HUDEP-2 (cell line): Measurements from ENCODE around the gene ESRRB.

ENCODE experiments used
- DNase-seq, 76 experiments: peaks; one replicate each; lab custom pipeline; 2025; ENCODE audit not compliant: unreplicated experiment in 76 of 76; lab: John Stamatoyannopoulos, UW

Gene ESRRB

DNA sequence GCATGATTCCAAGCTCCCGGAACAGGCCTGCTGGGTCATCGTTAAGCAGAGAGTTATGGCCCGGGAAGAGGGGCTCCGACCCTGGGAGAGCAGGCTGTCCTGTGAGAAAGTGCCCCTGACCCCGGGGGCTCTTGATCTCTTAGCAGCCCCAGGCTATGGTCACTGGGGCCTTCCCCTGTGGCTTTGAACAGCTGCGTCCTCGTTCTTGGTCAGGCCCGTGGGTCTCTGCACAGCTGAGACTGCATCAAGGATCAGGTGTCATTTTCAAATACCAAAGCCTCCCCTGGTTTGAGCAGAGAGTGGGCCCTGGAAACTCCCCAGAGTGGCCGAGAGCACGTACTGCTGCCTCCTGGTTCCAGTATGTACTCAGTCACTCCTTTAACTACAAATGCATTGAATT lies 114.8 kb downstream of the ESRRB start:
- DNase-seq: no peak

DNA sequence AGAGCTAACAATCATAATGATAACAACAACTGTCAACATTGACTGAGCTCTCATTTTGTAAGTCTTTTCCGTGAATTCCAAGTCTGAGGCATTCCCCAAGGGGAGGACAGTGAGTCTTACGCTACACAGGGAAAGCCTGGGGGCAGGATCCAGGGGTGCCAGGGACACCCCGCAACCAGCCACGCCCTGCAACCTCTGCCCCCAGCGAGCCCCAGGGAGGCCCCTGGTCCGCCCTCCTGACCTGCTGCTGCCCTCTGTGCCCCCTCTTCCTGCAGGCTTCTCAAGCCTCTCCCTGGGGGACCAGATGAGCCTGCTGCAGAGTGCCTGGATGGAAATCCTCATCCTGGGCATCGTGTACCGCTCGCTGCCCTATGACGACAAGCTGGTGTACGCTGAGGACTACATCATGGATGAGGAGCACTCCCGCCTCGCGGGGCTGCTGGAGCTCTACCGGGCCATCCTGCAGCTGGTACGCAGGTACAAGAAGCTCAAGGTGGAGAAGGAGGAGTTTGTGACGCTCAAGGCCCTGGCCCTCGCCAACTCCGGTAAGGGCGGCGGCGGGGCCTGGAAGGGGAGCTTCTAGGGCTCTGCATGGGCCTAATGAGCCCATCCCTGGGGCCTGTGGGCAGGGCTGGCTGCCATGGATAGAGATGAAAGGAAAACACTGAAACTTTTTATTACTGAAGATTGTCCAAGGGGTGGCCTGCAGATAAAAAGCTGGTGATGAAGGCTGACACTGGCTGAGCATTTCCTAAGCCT lies 115.4 kb downstream of the ESRRB start:
- no peak for DNase-seq

DNA sequence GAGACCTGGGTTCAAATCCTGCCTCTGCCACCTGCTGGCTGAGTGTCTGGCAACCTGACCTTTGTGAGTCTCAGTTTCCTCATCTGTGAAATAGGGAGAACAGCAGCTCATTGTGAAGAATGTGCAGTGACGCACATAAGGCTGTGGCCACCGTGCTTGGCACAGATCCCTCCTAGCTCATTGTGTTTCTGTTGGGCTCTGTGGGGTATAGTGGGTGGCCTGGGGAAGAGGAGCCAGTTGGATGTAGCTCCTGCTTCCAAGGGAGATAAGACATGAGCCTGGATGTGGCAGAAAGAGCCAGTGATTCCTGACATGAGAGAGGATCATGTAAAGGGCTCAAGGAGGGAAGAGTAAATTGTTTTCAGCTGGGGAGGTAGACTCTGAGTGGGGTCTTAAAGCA lies 120.0 kb downstream of the ESRRB start:
- no peak for DNase-seq

DNA sequence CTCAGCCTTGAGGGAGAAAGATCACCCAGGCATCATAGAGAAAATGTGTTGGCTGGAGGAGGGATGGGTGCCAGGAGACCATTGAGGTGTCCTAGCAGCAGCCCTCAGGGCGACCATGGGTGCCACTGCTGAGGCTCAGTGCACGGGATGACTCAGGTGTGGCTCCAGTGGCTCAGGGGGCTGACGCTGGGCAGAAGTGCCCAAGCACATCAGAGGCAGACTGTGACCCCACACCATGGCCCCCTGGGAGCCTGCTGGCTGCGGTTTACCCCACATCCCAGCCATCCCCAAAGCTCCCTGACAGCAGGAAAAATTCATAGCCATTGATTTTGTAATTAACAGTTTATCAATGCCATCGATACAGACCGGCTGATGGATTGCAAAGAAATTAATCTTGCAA lies 120.7 kb downstream of the ESRRB start:
- no peak for DNase-seq

DNA sequence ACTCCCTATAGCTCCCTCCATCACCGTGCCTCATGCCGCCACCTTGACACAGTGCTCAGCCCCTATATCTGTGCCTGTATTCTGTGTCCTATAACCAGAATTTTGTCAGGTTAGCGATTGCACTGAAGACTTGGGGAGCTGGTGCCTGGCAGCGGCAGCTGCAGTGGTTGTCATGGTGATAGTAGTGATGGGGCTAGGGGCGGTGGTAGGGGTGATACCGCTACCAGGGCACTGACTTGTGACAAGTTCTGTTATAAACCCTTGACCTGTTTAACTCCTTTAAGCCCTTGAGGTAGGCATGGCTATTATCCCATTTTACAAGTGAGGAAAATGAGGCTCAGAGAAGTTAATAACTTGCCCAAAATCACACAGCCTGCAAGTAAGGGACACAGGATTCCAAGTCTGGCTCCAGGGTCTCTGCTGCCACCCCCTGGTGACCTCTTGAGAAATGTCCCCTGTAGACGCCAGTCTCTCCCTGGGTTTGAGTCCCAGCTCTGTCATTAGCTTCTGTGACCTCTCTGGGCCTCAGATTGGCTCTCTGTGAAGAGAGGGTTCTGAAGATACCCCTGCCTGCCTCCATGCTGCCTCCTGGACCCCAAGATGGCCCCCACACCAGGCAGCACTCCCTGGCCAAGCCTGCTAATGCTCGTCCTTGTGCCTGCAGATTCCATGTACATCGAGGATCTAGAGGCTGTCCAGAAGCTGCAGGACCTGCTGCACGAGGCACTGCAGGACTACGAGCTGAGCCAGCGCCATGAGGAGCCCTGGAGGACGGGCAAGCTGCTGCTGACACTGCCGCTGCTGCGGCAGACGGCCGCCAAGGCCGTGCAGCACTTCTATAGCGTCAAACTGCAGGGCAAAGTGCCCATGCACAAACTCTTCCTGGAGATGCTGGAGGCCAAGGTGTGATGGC lies 121.9 kb downstream of the ESRRB start:
- DNase-seq: no peak

DNA sequence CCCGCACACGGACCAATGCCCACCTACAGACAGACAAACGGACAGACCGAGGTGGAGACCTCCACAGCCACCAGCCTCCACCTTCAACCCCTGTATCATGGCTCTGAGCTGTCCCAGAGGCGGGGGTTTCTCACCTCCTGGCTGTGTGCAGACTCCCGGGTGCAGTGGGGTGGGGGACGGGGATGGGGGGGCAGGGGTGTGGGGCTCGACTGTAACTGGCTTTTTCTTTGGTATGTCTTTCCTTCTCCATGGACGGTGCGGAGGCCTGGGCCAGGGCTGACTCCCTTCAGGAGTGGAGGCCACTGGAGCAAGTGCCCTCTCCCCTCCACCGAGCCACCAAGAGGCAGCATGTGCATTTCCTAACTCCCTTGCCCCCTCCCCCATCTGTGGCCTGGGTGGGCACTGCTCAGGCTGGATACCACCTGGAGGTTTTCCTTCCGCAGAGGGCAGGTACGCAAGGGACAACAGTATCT lies 122.6 kb downstream of the ESRRB start:
- no peak for DNase-seq

DNA sequence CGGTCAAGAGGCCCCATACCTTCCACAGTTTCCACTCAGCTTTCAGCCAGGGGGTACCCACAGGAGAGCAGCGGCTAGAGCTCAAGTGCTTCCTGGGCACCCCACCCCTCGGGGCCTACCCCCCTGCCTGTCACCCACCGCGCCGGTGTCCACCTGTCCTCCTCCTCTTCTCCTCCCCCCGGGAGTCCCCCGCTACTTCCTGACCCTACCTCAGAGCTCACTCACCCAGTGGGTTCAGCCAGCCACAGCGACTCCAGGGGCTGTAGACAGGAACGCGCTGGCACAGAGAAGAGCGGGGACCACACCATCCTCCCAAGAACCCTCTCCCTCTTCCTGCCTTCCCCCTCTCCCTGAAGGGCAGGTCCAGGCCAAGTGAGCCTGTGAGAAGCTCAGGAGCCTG lies 123.0 kb downstream of the ESRRB start:
- no peak for DNase-seq

DNA sequence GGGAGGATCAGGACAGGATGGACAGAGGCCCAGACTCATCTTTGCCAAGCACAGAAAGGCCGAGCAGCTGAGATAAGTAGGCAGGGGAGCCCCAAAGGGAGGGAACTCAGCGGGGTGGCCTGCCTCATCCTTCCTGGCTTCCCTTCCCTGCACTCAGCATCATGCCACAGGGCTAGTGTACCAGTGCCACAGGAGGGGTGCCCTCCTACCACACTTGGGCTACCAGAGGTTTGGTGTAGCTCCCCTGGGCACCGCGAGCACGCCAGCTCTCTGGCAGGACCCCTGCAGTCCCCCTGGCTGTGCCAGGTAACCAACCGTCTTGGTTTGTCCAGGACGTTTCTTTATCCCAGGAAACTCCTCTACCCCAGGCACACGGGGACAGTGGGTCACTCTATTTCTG lies 123.5 kb downstream of the ESRRB start:
- no peak for DNase-seq

DNA sequence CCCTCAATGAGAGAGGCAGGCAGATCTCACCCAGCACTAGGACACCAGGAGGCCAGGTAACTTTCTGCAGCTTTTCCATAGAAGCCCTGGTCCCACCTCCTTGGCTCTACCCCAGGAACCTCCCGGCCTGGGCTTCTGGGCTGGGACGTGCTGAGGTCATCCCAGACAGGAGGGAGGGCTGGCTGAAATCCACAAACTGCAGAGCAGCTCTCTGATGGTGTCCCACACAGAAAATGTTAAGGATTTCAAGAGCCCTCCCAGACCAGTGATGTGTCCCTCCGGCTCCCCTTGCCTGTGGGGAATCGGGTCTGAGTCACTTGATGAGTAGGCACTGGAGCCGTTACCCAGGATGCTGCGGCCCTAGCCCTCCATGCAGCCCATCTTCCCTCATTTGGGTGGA lies 124.1 kb downstream of the ESRRB start:
- DNase-seq: no peak

DNA sequence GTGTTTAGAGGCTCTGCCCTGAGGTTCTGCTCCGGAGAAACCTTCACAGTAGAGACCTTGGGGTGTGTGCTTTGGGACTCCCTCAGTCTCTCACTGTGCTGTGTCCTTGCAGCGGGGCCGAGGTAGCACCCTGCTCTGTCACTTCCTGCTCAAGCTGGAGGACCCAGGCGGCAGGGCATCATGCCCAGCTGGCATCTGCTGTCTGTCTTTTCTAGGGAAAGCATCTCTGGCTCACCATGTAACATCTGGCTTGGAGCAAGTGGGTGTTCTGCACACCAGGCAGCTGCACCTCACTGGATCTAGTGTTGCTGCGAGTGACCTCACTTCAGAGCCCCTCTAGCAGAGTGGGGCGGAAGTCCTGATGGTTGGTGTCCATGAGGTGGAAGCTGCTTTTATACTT lies 124.5 kb downstream of the ESRRB start:
- no peak for DNase-seq

DNA sequence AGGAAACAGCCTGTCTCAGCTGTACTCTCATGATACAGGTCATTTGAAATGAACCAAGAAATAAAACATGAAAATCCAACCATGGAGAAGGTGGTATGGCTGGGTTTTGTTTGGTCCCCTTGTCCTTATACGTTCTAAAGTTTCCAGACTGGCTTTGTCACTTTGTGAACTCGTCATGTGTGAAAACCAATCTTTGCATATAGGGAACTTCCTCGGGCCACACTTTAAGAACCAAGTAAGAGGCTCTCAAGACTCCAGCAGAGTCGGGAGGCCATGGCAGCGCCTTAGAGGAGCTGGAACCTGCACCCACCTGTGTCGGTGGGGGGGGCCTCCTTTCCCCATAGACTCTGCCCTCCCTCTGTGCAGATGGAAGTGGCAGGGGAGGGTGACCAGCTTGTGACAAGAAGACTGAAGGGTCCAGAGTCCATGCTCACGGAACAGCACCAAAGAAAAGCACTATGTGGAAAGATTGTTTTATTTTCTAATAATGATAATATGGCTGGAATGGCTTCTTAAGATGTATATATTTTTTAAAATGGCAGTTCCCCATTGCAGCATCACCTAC lies 125.3 kb downstream of the ESRRB start:
- no peak for DNase-seq

DNA sequence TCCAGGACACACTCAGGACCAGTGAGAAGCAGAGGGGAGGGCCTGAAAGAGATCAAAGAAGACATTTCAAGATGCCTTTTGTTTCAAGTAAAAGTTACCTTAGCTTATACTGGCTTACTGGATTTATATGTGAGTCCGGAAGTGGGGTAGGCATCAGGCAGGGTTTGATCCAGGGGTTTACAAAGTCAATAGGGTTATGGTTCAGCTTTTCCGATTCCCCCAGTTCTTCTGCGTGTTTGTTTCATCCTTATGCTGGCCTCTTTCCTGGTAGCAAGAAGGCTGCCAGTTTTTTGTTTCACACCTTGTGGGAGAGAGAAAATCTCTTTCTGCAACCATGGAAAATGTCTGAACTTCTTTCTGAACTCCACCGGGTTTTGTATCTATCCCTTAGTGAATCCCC lies 126.3 kb downstream of the ESRRB start:
- DNase-seq: no peak

DNA sequence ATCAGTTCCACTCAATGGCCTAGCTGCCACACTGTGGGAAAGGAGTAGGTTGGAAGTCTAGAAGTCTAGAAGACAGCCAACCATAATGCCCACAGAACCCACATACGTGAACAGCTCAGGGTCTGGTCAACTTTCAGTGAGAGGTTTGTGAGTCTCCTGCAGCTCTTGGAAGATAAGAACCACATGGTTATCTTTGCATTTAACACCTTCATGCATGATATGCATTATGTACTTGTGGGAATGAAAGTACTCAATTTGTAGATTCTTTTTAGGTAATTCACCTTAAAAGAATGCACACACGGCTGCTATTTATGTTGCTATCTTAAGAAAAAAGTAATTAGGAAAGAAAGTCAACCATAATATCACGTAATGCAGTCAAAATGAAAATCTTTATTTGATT lies 126.7 kb downstream of the ESRRB start:
- DNase-seq: no peak

DNA sequence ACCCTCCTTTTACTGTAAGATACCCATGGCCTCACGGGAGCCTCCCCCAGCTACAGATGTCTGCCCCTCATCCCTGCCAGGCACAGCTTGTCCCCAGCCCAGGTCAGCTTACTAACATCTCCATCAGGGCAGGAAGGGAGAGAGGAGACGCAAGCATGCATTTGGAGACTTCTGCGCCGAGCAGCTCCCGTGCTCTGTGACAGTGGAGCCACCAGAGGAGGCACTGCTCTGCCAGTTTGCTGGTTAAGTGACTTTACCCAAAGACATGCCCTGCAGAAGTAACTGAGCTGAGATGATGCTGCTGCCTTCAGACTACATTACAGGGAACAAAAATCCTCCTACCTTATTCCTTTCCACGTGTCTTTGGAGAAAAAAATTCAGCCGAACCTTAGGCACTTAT lies 133.4 kb downstream of the ESRRB start:
- no peak for DNase-seq

DNA sequence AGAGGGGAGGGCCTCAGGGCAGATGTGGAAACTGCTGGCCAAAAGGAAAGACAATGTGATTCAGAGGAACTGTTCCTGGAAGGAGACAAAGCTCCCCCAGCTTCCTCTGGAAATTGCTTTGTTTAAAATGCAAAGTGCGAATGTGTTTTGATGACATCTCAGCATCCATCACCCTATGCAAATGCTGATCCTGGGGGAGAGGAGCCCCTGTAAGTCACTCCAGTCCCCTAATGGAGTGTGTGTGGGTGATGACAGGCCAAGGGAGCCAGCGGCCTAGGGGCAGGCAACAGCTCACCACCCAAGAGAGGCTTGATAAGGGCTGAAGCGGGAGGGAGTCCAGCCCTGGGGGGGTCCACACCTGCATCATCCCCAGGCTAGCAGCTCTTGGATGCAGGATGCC lies 134.2 kb downstream of the ESRRB start:
- DNase-seq: no peak

DNA sequence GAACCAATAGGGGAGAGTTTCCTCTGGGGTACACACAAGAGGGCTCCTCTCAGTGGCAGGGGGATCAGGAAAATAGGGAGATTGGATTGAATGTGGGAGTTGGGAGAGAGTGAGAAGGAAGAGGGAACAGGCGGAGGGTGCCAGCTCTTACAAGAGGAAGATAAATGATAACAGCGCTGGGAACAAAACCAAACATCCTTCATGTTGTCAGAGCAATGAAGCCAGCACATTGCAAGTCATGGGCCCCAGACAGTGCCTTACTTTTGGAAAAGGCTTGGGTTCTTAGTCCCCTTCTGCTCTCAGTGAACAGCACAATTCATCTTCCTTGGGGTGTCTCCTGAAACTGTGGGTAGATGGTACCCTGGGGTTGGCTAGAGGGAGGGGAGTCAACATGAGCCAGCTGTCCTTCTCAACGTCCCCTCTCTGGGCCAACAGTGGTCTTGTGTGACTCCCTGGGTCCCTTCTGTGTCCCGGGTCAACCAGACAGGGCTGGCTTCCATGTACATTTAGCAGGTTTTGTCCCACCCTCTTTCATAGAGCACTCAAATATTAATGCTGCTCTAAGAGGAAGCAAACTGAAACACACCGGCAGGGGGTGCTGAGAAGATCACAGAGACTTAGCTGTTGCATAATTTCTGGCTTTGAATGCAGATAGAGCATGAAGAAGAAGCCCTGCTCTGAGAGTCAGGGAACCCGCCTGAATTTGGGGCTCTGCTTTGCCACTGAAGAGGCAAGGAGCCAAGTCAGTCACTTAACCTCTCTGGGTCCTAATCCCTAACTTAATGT lies 138.5 kb downstream of the ESRRB start:
- DNase-seq: peak in 20 of 76 experiments; percentile 1 to 22 (median 8)

DNA sequence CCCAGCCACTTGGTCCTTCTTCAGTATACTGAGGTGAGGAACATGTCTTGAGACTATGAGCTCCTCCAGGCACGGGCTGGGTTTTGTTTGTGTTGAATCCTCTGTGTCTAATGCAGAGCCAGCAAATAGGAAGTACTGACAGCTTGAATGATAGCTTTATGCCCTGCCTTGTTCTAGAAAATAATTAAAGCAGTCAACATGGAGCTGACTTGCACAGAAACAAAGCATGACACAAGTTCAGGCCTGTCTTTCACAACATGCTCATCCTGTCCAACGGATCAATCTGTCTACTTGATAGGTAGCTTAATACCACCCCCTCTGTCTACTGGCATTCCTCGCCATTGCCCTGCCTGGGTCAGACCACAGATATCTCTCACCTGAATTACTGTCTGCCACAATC lies 140.9 kb downstream of the ESRRB start:
- DNase-seq: no peak

DNA sequence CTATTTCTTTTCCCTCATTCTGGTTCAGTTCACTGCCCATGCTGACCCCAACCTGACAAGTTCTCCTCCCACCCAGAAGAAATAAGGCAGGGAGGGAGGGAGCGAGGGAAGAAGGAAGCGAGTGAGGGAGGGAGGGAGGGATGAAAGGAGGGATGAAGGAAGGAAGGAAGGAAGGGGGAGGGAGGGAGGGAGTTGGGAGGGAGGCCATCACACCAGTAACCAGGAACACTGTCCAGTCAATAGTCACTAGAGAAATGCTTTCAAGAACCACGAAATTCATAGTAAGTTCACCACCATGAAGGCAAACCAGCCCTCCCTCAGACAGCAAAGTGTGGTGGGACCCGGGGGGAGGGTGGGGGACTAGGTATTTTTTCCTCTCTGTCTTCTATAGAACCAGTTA lies 142.4 kb downstream of the ESRRB start:
- DNase-seq: no peak

DNA sequence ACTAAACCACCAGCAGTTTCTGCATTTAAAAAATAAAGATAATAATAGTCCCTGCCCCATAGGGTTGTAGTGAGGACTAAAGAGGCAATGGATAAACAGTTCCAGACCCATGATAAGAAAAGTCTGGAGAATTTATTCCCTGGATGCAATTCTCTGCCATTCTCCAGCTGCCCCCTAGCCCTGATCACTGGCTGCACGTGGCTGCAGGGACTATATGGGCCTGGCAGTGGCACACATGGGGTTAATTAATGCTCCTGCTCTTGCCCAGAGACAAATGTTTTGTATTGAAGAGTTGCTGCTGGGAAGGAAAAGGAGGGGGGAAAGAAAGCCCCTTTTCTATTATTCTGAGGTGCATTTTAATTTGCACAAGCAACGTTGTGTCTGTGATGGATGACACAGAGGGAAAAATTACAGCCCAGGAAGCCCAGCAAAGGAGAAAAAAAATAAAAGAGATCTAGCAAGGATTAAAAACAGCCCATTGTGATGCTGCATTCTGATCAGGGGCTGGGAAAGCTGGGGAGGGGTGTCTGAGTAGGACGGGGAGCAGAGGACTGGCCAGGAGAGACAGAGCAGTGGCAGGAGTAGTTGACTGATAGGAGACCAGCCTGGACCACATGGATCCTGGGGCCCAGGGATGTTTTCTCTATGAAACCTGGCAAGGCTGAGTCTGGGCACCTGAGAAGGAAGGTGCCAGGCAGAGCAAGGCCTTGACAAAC lies 149.3 kb downstream of the ESRRB start:
- no peak for DNase-seq

DNA sequence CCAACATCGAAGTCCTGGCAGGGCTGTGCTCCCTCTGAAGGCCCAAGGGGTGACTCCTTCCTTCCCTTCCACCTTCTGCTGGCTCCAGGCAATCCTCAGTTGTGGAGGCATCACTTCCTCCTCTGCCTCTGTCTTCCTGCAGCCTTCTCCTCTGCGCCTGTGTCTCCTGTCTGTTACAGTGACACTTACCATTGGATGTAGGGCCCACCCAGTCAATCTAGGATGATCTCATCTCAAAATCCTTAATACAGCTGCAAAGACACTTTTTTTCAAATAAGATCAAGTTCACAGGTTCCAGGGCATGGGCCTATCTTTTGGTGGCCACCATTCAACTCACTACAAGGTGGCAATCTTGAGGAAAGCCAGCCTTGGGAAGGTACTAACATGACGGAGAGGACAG lies 155.1 kb downstream of the ESRRB start:
- DNase-seq: no peak
